AG10803 (cell line): Measurements from ENCODE around the gene LILRA2.
"Not testable (repeated sequence)": the region's sequence is repeated elsewhere in the genome, so short reads cannot be mapped to it uniquely, and the experiment has no call there.

Source experiments
- DNase-seq: peaks from one replicate; pipeline ENCODE4 v3.0.0; 2010; ENCODE audit warnings: low read depth
- H3K4me3 ChIP-seq: 2 replicates; pipeline ENCODE4 v1.5.1; 2011; ENCODE audit warnings: mild to moderate bottlenecking, low read length, control low read depth
- CTCF ChIP-seq: conservative IDR thresholded peaks from 2 replicates; pipeline ENCODE4 v1.5.1; 2011; ENCODE audit warnings: mild to moderate bottlenecking, low read length, control low read depth, inconsistent platforms

LILRA2 gene

GRCh38 chr19:54570316-54570715 is 3.3 kb upstream of the LILRA2 start:
- no peak for DNase-seq
- no peak overlapping the region for H3K4me3 ChIP-seq
- TF ChIP-seq CTCF, result no peak

GRCh38 chr19:54571715-54572615 is 1.6 kb upstream of the LILRA2 start:
- not testable (repeated sequence) for H3K4me3 ChIP-seq, DNase-seq

GRCh38 chr19:54572696-54573311 is 786 bp upstream of the LILRA2 start:
- DNase-seq, result no peak
- TF ChIP-seq CTCF, result no peak
- H3K4me3 ChIP-seq, result no peak overlapping the region

- no peak overlapping the region for H3K4me3 ChIP-seq
- DNase-seq, result no peak
- TF ChIP-seq CTCF, result no peak
These were observed 461 bp downstream of the LILRA2 start for GRCh38 chr19:54574051-54574450.

- H3K4me3 ChIP-seq, result no peak overlapping the region
- TF ChIP-seq CTCF, result no peak
- DNase-seq, result no peak
These were observed 1.0 kb downstream of the LILRA2 start for GRCh38 chr19:54574527-54575056.

GRCh38 chr19:54575205-54575604 is 1.6 kb downstream of the LILRA2 start:
- not testable (repeated sequence) for H3K4me3 ChIP-seq, DNase-seq

- no peak for DNase-seq
- TF ChIP-seq CTCF, result no peak
- H3K4me3 ChIP-seq, result no peak overlapping the region
These were observed 2.9 kb downstream of the LILRA2 start for GRCh38 chr19:54576411-54576976.

- TF ChIP-seq CTCF, result no peak
- H3K4me3 ChIP-seq, result no peak overlapping the region
- DNase-seq, result no peak
These were observed 3.7 kb downstream of the LILRA2 start for GRCh38 chr19:54577334-54577733.

- not testable (repeated sequence) for H3K4me3 ChIP-seq, DNase-seq
These were observed 4.7 kb downstream of the LILRA2 start for GRCh38 chr19:54578268-54578667.
